Progenitor cell of endocrine pancreas (in vitro differentiated cells): ENCODE data around the gene CRY2. TPM values are rescaled to one million over a fixed set of nuclear protein-coding genes. Genes with fewer than 3 reads are reported as not detected.

ENCODE experiments used
- DNase-seq: peaks from one replicate; pipeline ENCODE4 v3.0.0; 2021; ENCODE audit warnings: low spot score; ENCODE audit not compliant: unreplicated experiment
- H3K27ac Mint-ChIP-seq: 2 replicates; pipeline ENCODE4 v1.8.0; 2021; ENCODE audit warnings: mild to moderate bottlenecking, moderate library complexity, mixed read lengths
- H3K27me3 Mint-ChIP-seq: 2 replicates; pipeline ENCODE4 v1.8.0; 2021; ENCODE audit warnings: mixed read lengths
- H3K36me3 Mint-ChIP-seq: 2 replicates; pipeline ENCODE4 v1.8.0; 2022; ENCODE audit warnings: mixed read lengths; ENCODE audit not compliant: insufficient read depth
- H3K4me1 Mint-ChIP-seq: 2 replicates; pipeline ENCODE4 v1.8.0; 2021; ENCODE audit warnings: low read depth, mixed read lengths
- H3K4me3 Mint-ChIP-seq: 2 replicates; pipeline ENCODE4 v1.8.0; 2021; ENCODE audit warnings: low read depth, mild to moderate bottlenecking, moderate library complexity, mixed read lengths
- H3K9me3 Mint-ChIP-seq: 2 replicates; pipeline ENCODE4 v1.8.0; 2021; ENCODE audit warnings: low read depth, mixed read lengths
- total RNA-seq: library from RNA; stranded (reverse); gene quantifications from 2 replicates; pipeline ENCODE4 v1.2.1, GENCODE V29; 2021
- TF ChIP-seq, protein P1 (sequence below): fragments of 200-600 bp; sonication (generic); IDR thresholded peaks from one replicate; pipeline ENCODE4 v1.5.0; 2021; ENCODE audit warnings: antibody characterized with exemption, mild to moderate bottlenecking; ENCODE audit not compliant: unreplicated experiment

The CRY2 gene
- total RNA-seq, 1 donor from 2014 or later, result 34.1 TPM

DNA sequence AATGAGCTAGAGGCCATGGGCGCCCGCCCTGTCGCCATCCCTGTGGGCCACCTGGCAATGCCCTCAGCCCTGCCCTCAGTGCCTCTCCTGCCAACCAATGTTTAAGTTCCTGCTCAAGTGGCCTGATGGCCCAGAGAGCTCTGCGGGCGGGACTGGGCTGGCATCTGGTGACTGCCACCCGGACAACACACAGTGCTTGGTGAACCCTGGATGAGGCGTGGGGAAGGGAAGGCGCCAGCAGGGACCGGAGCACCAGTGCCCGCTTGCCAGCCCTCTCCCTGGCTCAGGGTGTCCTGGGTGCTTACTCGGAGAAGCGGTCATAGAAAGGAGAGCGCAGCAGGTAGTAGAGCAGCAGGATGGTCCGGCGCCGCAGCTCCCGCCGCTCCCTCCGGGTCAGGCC lies 66.2 kb downstream of the CRY2 start:
- no peaks in the 10 kb centered on the region for H3K36me3 Mint-ChIP-seq
- no peak overlapping the region for H3K4me3 Mint-ChIP-seq
- peaks cover 9% of the 10 kb centered on the region for H3K4me1 Mint-ChIP-seq
- DNase-seq, result no peak
- TF ChIP-seq, protein P1, sequence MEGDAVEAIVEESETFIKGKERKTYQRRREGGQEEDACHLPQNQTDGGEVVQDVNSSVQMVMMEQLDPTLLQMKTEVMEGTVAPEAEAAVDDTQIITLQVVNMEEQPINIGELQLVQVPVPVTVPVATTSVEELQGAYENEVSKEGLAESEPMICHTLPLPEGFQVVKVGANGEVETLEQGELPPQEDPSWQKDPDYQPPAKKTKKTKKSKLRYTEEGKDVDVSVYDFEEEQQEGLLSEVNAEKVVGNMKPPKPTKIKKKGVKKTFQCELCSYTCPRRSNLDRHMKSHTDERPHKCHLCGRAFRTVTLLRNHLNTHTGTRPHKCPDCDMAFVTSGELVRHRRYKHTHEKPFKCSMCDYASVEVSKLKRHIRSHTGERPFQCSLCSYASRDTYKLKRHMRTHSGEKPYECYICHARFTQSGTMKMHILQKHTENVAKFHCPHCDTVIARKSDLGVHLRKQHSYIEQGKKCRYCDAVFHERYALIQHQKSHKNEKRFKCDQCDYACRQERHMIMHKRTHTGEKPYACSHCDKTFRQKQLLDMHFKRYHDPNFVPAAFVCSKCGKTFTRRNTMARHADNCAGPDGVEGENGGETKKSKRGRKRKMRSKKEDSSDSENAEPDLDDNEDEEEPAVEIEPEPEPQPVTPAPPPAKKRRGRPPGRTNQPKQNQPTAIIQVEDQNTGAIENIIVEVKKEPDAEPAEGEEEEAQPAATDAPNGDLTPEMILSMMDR, result no peak
- no peaks in the 10 kb centered on the region for H3K27me3 Mint-ChIP-seq
- H3K27ac Mint-ChIP-seq, result no peak overlapping the region
- H3K9me3 Mint-ChIP-seq, result no peaks in the 10 kb centered on the region

DNA sequence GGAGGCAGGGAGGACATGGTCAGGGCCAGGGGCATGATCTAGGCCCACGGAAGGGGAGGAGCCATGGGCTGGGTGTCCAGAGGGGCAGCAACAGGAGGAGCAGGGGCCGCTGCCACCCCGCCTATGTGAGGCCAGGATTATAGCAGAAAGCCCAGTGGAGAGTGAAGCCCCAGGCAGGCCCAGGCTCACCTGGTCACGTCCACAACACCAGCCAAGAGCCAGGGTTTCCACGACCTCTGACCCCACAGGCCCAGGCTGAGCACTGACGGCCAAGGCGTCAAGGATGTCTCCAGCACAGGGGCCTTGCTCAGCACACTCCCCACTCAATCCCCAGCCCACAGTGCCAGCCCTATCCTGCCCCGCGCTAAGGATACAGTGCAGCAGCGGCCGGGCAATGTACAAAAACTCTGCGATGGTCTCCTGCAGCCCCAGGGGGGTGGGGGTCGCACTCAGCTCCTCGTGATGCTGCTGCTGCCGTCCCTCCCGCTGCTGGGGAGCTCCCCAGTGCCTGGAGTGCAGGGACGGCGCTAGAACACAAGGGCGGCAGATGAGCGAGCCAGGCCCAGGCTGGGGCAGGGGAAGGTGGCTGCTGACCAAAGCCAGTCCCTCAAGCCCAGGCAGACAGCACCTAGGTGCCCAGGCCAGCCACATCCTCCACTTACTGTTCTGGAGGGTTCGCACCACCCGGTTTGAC lies 66.8 kb downstream of the CRY2 start:
- Mint-ChIP-seq H3K4me3 (no peak overlapping the region), H3K4me1 (peaks cover 10% of the 10 kb centered on the region)

DNA sequence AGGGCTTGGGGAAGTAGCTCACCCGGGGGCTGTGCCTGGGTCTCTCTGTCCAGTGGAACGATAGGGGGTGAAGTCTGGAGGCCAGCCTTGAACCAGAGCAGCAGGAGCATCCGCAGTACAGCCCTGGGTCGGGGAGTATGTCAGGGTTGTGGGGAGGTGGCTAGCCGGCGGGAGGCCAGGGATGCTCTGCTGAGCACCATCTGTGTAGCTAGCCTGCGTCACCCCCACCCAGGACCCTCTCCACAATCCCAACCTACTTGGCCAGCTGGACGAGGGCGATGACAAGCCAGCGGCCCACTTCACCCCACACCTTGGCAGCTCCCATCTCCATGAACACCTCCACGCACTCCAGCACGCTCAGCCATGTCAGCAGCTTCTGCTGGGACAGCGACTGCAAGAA lies 68.2 kb downstream of the CRY2 start:
- no peak overlapping the region for H3K4me3 Mint-ChIP-seq
- peaks cover 14% of the 10 kb centered on the region for H3K4me1 Mint-ChIP-seq
- no peaks in the 10 kb centered on the region for H3K36me3 Mint-ChIP-seq
- H3K27me3 Mint-ChIP-seq, result no peaks in the 10 kb centered on the region
- no peak for DNase-seq
- TF ChIP-seq, protein P1, result no peak
- H3K27ac Mint-ChIP-seq, result no peak overlapping the region
- no peaks in the 10 kb centered on the region for H3K9me3 Mint-ChIP-seq

More for the DNA sequence above, 66.8 kb downstream of the CRY2 start:
- DNase-seq, result no peak
- Mint-ChIP-seq H3K27ac (no peak overlapping the region), H3K36me3 (no peaks in the 10 kb centered on the region), H3K27me3 (no peaks in the 10 kb centered on the region), H3K9me3 (no peaks in the 10 kb centered on the region)
- TF ChIP-seq, protein P1, result no peak

DNA sequence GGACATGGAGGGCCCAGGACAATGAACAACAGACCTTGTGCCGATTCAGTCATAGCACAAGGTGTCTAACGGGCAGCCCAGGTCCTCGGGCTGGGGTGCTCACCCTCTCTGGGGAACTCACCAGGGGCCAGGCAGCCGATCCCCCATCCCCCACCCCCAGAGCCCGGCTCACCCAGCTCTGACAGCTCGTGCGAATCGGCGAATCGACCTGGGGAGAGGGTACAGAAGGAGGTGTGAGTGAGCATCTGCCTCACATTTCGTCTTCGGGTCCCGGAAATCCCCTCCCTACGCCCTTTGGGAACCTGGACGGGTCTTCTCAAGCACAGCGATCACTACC lies 70.0 kb downstream of the CRY2 start:
- Mint-ChIP-seq H3K4me3 (peak overlapping the region; percentile 95), H3K9me3 (no peaks in the 10 kb centered on the region), H3K27me3 (no peaks in the 10 kb centered on the region), H3K27ac (peak overlapping the region; percentile 98), H3K36me3 (no peaks in the 10 kb centered on the region), H3K4me1 (peaks cover 22% of the 10 kb centered on the region)
- TF ChIP-seq, protein P1, result no peak
- DNase-seq, result no peak

DNA sequence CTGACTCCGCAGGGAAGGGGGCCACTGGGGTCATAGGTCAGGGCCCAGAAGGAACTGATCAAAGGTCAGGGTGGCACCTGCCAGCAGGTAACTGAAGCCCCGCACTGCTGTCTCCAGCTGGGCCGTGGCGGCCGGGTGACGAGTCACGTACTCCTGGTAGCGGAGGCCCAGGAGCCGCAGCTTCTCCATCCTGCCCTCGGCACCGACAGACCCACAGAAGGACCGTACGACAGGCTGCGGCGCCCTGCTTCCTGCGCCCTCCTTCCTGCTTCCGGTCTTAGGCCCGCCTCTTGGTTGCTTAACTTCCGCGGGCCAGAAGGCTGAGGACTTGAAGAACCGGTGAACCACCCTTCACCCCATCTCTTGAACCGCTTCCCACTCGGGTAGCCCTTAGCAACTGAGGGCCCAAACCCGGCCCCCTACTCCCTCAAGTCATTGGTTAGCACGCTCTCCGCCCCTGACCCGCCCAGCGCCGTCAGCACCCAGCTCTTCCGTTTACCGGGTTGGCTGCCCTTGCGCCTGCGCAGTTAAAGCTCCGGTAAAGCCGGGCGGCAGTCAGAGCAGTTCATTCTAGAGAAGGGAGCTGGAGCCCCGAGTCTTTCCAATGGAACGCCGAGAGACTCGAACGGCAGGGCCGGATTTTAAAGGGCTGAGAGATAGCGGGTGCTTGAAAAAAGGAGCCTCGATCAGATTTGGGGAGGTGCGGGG lies 70.5 kb downstream of the CRY2 start, which contains the start of gene PEX16:
PEX16 (minus strand) TSS at position 255 of the 708 bp plus-strand sequence; CDS start at position 189, 66 bp downstream.
- H3K36me3 Mint-ChIP-seq, result no peaks in the 10 kb centered on the region
- TF ChIP-seq, protein P1, result no peak
- H3K4me3 Mint-ChIP-seq, result peak within 1 kb of the TSS; percentile 95
- no peaks in the 10 kb centered on the region for H3K27me3 Mint-ChIP-seq
- H3K27ac Mint-ChIP-seq, result peak within 1 kb of the TSS; percentile 98
- peak; percentile 85 for DNase-seq
- H3K4me1 Mint-ChIP-seq, result peaks cover 22% of the 10 kb centered on the region
- no peaks in the 10 kb centered on the region for H3K9me3 Mint-ChIP-seq
